GM21528 (cell line): ENCODE results near the gene MAP3K14.

Source experiments
- ATAC-seq: cut with Tn5 transposase; IDR thresholded peaks from one replicate; pipeline ENCODE4 v1.9.1; 2021; ENCODE audit warnings: mild to moderate bottlenecking, moderate library complexity; ENCODE audit not compliant: unreplicated experiment, low FRiP score

MAP3K14 gene

GRCh38 chr17:45227101-45227925 is 89.5 kb downstream of the MAP3K14 start:
- ATAC-seq = no peak

DNA sequence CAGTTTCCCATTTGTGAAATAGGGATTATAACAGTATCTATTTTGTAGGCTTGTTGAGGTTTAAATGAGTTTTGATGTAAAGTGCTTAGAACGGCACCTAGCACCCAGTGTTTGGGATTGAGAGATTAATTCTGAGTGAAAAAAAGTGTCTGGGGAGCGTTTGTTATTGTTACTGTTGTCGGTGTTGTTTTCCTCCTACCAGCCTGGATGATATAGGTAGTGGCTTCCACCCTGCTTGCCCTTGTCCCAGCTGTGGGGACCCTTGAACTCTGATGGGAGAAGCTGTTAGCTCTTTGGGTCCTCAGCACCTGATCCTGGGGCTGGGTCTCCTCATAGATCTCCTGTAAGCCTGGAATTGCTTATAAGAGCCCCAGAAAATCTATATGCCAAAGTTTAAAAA is 90.2 kb downstream of the MAP3K14 start:
- ATAC-seq = no peak

GRCh38 chr17:45225964-45226530 is 90.8 kb downstream of the MAP3K14 start:
- ATAC-seq = peak; percentile 34

DNA sequence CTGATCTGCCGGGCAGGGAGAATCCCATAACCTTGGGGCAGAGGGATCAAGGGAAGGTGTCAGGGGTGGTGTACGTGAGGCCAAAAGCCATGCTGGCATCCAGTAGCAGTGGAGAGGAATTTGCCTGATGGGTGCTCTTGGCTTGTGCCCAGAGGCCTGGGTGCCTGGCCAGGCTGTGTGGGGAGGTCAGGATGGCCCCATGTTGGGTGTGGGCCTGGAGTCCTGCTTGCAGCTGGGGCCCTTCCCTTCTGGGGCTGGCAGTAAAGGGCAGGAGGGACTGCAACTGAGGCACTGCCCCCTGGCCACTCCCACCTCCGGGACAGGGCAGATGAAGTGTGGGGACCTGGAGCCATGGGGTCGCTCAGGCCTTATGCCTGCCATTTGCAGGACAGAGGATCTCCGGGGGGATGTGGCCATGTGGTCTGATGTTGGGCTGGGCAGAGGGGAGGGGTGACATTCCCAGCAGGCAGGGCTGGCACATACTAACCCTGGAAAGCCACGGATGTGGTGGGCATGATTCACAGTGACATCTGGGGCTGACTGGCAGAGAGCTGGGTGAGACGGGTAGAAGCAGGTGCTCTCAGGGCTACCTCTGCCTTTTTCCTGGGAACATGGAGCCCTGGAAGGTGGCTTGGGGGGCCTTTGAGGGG is 91.6 kb downstream of the MAP3K14 start:
- no peak for ATAC-seq

DNA sequence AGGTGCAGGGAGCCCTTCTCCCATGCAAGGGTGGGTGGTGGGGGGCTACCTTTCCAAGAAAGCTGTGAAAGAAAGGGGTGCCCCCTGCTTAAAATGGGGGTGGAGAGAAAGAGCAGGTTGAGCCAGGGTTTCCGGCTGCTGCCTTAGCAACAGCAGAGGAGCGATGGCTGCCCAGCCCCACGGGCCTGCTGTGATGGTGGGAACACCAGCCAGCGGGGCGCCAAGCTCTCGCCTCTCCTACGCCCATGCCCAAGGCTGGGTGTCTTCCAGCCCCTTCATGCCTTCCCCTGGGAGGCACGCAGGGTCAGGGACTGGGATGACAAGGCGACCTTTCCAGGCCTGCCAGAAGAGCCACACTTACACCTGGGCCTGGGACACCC is 92.2 kb downstream of the MAP3K14 start:
- ATAC-seq = no peak

DNA sequence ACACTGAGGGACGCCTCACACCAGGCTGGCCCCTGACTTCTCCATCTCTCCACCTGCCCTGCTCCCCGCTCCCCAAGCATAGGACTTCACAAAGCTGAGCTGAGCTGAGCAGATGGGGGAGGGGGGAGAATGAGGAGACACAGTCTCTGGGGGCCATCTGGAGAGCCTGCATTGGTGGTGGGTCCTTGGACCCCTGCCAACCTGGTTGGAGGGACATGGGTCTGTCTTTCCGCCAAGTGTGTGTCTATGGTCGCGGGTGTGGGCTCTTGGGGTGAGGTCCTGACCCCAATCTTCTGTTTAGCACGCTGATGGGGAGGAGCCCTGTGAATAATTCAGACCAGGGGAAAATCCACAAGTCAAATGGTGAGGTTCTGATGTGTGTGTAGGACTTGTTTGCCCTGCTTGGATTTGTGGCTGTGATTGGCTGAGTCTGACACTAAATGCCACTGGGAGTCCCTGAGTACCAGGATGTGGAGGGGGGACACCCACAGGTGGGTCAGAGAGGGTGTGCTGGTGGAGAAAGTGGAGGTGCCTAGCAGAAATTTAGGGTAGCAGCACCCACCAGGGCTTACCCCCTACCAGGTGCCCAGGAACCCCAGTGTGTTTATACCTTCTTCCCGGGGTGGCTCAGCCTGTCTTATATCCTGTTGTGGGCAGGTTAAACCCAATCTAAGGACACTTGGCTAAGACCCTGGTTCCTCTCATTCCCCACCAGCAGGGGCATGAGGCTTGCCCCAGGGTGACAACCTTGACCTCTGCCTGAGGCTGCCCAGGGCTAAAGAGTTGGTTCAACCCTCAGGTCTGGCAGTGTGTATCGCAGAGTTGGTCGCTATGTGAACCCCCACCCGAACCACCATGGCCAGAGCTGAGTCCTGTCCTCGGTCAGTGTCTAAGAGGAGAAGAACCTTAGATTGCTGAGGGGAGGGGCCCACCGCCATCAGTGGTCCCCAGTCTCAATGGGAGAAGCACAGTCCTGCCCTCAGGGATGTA is 93.0 kb downstream of the MAP3K14 start:
- ATAC-seq = no peak

DNA sequence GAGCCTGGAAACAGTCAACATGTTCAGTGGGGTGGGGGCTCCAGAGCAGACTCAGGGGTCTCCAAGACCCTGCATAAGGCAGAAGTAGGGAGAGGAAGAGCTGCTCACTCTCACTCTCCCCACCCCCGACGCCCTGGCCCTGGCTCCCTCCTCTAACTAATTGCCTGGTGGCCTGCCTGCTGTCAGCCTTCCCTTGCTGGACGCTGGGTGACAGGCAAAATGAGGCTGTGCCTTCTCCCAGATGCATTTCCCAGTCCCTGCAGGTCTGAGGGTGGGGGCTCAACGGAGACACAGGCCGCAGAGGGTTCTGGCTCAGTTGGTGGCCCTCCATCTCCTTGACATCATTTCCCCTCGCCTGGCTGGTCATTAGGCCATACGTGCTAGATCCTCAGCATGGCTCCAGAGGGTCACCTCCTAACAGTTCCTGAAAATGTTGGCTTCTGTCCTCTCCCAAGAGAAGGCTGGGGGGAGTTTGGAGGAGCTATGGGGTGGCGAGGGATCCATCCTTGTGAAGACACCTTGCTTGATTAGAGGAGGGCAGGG is 93.8 kb downstream of the MAP3K14 start:
- ATAC-seq = no peak

DNA sequence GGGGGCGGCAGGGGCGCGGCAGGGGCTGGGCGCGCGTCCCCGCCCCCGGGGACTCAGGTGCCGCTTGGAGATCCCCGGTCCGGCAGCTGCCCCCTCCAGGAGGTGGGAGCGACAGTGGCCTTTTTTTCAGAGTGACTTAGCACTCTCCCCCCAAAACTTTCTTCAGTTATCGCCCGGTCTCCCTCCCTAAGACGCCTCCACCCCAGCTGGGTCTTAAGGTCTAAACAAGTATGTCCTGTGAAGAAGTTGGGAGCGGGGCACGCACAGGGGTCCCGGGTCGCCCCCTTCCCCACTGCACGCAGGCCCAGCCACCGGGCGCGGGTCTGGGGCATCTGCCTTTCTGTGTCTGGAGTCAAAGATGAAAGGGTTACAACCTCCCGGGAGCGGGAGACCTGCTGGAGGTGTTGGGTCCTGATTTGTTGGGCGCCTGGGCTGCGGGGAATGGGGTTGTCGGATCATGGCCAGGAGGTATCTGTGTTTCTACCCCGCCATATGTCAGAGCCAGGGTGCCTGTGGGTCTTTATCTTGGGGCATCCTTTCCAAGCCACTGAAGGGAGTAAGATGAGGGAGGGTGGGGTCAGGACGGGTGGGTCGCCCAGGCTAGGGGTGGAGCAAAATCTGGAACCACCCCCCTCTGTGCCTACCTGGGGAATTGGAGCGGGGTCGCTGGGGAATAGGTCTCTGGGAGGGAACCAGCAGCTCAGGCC is 94.4 kb downstream of the MAP3K14 start:
- no peak for ATAC-seq

GRCh38 chr17:45222014-45222288 is 94.9 kb downstream of the MAP3K14 start:
- no peak for ATAC-seq

- no peak for ATAC-seq
These were observed 95.5 kb downstream of the MAP3K14 start, which contains the start of gene FMNL1 for GRCh38 chr17:45221081-45222013. Gene FMNL1, plus strand, starts transcription at chr17:45221885. Its CDS starts 240 bp downstream, at chr17:45222125.

GRCh38 chr17:45220079-45220478 is 96.7 kb downstream of the MAP3K14 start:
- no peak for ATAC-seq

DNA sequence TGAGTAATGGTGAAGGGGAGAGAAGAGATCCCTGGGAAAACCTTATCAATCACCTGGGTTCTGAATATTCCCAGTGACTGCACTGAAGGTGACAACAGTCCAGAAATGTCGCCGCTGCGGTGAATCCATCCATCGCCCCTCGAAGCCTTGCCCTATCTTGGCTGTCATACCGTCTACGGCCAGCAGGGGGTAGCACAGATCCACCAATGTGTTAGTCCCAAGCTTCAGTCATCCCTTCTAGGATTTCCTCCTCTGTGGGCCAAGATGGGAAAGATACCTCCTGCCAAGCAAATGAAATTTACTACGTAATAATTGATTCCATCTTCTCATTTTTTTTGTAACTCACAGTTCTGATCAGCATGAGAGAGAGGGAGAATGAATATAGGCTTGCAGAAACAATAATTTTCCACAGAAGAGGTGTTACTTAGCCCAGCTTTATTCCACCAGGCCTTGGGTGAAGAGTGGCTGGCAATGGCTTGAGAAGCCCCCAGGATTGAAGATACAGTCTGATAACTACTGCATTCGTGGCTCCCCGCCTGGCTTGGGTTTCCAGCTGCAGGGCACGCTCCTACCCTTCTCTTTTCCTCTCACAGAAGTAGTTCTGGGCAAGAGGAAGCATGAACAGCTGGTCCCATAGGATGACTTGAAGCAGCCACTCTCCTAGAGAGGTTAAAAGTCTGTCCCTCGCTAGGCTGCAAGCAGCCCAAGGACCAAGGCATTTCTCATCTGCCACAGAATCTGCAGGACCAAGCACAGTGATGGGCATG is 97.7 kb downstream of the MAP3K14 start:
- ATAC-seq = no peak
